Thyroid gland (tissue), 4 donors: ENCODE data around the gene FARP2. TPM values are rescaled to one million over a fixed set of nuclear protein-coding genes. Genes with fewer than 3 reads are reported as not detected.

Experiments used
- DNase-seq, 2 donors: peaks; one replicate each; pipeline ENCODE4 v3.0.0-alpha.2; 2019
- H3K27ac ChIP-seq, 3 donors: fragments of 200-600 bp; sonication (generic); 1 replicate in 2 of 3; 2 replicates in 1 of 3; pipeline ENCODE4 v1.5.1; 2016 to 2019; ENCODE audit warnings: mild to moderate bottlenecking in 1 of 3, moderate library complexity in 1 of 3
- H3K27me3 ChIP-seq: fragments of 200-600 bp; sonication (generic); one replicate; pipeline ENCODE4 v1.5.1; 2019
- H3K36me3 ChIP-seq, 2 donors: fragments of 200-600 bp; sonication (generic); one replicate each; pipeline ENCODE4 v1.5.1; 2016 to 2019
- H3K4me1 ChIP-seq, 2 donors: fragments of 200-600 bp; sonication (generic); one replicate each; pipeline ENCODE4 v1.5.1; 2017 to 2019
- H3K4me3 ChIP-seq, 3 donors: fragments of 200-600 bp; sonication (generic); replicated peaks in 1 of 3; 1 replicate in 2 of 3; 2 replicates in 1 of 3; pipeline ENCODE4 v1.5.1; 2016; ENCODE audit warnings: mild to moderate bottlenecking in 1 of 3
- H3K9me3 ChIP-seq: fragments of 200-600 bp; sonication (generic); one replicate; pipeline ENCODE4 v1.5.1; 2017
- CTCF ChIP-seq, 6 experiments: fragments of 200-600 bp in 3 of 6; fragments of 450-650 bp in 3 of 6; sonication (generic) in 3 of 6; IDR thresholded peaks; one replicate each; pipeline ENCODE4 v1.5.1; 2016 to 2019; ENCODE audit warnings: antibody characterized with exemption in 6 of 6, mild to moderate bottlenecking in 2 of 6, inconsistent platforms in 1 of 6, moderate library complexity in 1 of 6
- POLR2A ChIP-seq, 2 donors: fragments of 450-650 bp; IDR thresholded peaks; one replicate each; pipeline ENCODE4 v1.6.1; 2017; ENCODE audit warnings: antibody characterized with exemption in 2 of 2, mild to moderate bottlenecking in 2 of 2, moderate library complexity in 1 of 2
- WGBS, 2 donors: methylation state at CpG; one replicate each; pipeline ENCODE4 v1.1.5; 2017; 5-methylcytosine and 5-hydroxymethylcytosine counted together
- intact Hi-C: fragments of 100-400 bp; cut with DNase I; formaldehyde crosslinking; loops from one replicate; pipeline ENCODE4 v1.15.1; 2023
- total RNA-seq, 4 donors: library from RNA; depleted of rRNA; stranded (reverse); fragments of >200 nt; gene quantifications; one replicate each; pipeline ENCODE4 v1.2.3, GENCODE V29; 2016

FARP2 gene
- total RNA-seq, 4 donors from 2014 or later: 16.9 to 24.1 (median 20.3) TPM

GRCh38 chr2:241473399-241473798 is 117.3 kb downstream of the FARP2 start:
- TF ChIP-seq POLR2A (IDR thresholded peaks at IDR 0.05) (no peak), CTCF (IDR thresholded peaks at IDR 0.05) (no peak)
- Histone ChIP-seq H3K27me3 (no peaks in the 10 kb centered on the region), H3K27ac (no peak overlapping the region), H3K36me3 (no peaks in the 10 kb centered on the region), H3K4me1 (no peaks in the 10 kb centered on the region), H3K9me3 (no peaks in the 10 kb centered on the region), H3K4me3 (no peak overlapping the region)
- WGBS, 2 donors: 89 to 94% methylated on average over 3 of the region's 3 CpGs
- intact Hi-C loops: no loop called here
- no peak for DNase-seq

GRCh38 chr2:241475267-241475666 is 119.2 kb downstream of the FARP2 start:
- Histone ChIP-seq H3K27me3 (no peaks in the 10 kb centered on the region), H3K36me3 (peaks cover 0 to 3% of the 10 kb centered on the region in 2 donors)
- TF ChIP-seq CTCF (IDR thresholded peaks at IDR 0.05): no peak
- no peak for TF ChIP-seq POLR2A (IDR thresholded peaks at IDR 0.05)

GRCh38 chr2:241478166-241478565 is 122.1 kb downstream of the FARP2 start:
- H3K27ac ChIP-seq: no peak overlapping the region
- H3K4me3 ChIP-seq: no peak overlapping the region
- peaks cover 0 to 3% of the 10 kb centered on the region in 2 donors for H3K36me3 ChIP-seq
- intact Hi-C loops: no loop called here
- DNase-seq: no peak
- WGBS, 2 donors: 93% methylated on average over 8 of the region's 8 CpGs
- TF ChIP-seq POLR2A (IDR thresholded peaks at IDR 0.05): no peak
- no peak for TF ChIP-seq CTCF (IDR thresholded peaks at IDR 0.05)
- no peaks in the 10 kb centered on the region for H3K27me3 ChIP-seq
- H3K9me3 ChIP-seq: no peaks in the 10 kb centered on the region
- H3K4me1 ChIP-seq: no peaks in the 10 kb centered on the region

More at GRCh38 chr2:241475267-241475666, 119.2 kb downstream of the FARP2 start:
- WGBS, 2 donors: 90 to 97% methylated on average over 3 of the region's 3 CpGs
- Histone ChIP-seq H3K4me1 (no peaks in the 10 kb centered on the region), H3K9me3 (no peaks in the 10 kb centered on the region), H3K27ac (no peak overlapping the region), H3K4me3 (no peak overlapping the region)
- no peak for DNase-seq
- intact Hi-C loops: no loop called here

- TF ChIP-seq POLR2A (IDR thresholded peaks at IDR 0.05) (no peak), CTCF (IDR thresholded peaks at IDR 0.05) (no peak)
- intact Hi-C loops: no loop called here
- no peak overlapping the region for H3K27ac ChIP-seq
- no peaks in the 10 kb centered on the region for H3K9me3 ChIP-seq
- 94 to 97% methylated on average over 15 to 18 of the region's 18 CpGs for WGBS, 2 donors
- no peaks in the 10 kb centered on the region for H3K27me3 ChIP-seq
- no peak for DNase-seq
- H3K36me3 ChIP-seq: peaks cover 0 to 3% of the 10 kb centered on the region in 2 donors
- no peak overlapping the region for H3K4me3 ChIP-seq
- H3K4me1 ChIP-seq: no peaks in the 10 kb centered on the region
Measured at GRCh38 chr2:241479026-241479898, 123.2 kb downstream of the FARP2 start.

- H3K4me3 ChIP-seq: no peak overlapping the region
- H3K27ac ChIP-seq: no peak overlapping the region
- intact Hi-C loops: no loop called here
- no peak for DNase-seq
- peaks cover 0 to 5% of the 10 kb centered on the region in 2 donors for H3K36me3 ChIP-seq
- no peaks in the 10 kb centered on the region for H3K9me3 ChIP-seq
- 100% methylated on average over 1 of the region's 1 CpG for WGBS, 2 donors
- H3K27me3 ChIP-seq: no peaks in the 10 kb centered on the region
- TF ChIP-seq CTCF (IDR thresholded peaks at IDR 0.05) (no peak), POLR2A (IDR thresholded peaks at IDR 0.05) (no peak)
- no peaks in the 10 kb centered on the region for H3K4me1 ChIP-seq
Measured at GRCh38 chr2:241481687-241482086, 125.6 kb downstream of the FARP2 start.
